HG03342 (cell line): ENCODE measurements around the gene COA7.

Experiments
- ATAC-seq: cut with Tn5 transposase; IDR thresholded peaks from one replicate; pipeline ENCODE4 v1.9.1; 2021; ENCODE audit warnings: mild to moderate bottlenecking, moderate library complexity; ENCODE audit not compliant: unreplicated experiment

COA7 gene

GRCh38 chr1:52641307-52641706 lies 56.8 kb downstream of the COA7 start:
- no peak for ATAC-seq

GRCh38 chr1:52640697-52641096 lies 57.5 kb downstream of the COA7 start:
- ATAC-seq, result no peak

- ATAC-seq, result no peak
Observed at GRCh38 chr1:52637946-52638345, 60.2 kb downstream of the COA7 start.

- peak; percentile 73 for ATAC-seq
Observed at GRCh38 chr1:52636721-52637695, 61.1 kb downstream of the COA7 start.

- no peak for ATAC-seq
Observed at GRCh38 chr1:52635321-52636089, 62.6 kb downstream of the COA7 start.
